ENCODE data around the gene MYRIP. TPM values are rescaled to one million over a fixed set of nuclear protein-coding genes. Genes with fewer than 3 reads are reported as not detected.
A peak's percentile ranks its signal among the peaks of the same experiment; 100 is the strongest.

MYRIP gene
- total RNA-seq, 2 donors from 2014 or later, result 4.8 to 9.3 TPM

DNA sequence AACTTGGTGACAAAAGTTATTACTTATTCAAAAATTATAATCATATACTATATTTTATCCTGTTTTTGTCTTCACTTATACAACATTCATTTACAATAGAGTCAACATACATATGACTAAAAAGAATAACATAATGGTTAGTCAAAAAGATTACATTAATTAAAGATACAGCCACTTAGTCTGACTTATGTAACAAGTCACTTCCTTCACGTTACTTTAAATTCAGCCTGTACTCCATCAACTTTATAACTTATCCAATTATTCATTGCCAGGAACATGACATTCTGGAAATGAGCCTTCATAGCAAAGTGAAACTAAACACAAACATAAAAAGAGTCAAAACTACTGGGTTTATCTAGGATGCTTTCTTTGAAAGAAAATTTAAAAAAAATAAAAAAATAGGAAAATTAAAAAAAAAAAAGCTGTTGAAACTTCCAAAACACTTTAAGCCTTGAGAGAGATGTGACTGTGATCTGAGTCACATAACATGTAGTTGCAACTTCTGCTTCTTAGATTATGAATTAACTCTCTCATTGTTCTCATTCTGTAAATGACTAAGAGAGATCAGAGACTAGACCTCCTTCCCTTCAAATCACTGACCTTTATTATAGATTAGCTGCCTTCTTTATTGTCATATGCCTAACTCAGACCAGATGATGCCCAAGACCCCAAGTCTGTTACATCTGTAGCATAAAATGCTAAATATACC, 107.8 kb downstream of the MYRIP start:
- intact Hi-C loops (cut with DNase I), result no loop called here
- 18% methylated on average over 1 of the region's 1 CpG for WGBS
- no peak for DNase-seq (ENCODE audit: low spot score)
- Histone ChIP-seq H3K36me3 (no peaks in the 10 kb centered on the region), H3K27me3 (replicated peaks; ENCODE audit: insufficient read depth) (no peaks in the 10 kb centered on the region), H3K27ac (no peak overlapping the region), H3K4me1 (replicated peaks) (no peaks in the 10 kb centered on the region), H3K4me3 (no peak overlapping the region), H3K9me3 (no peaks in the 10 kb centered on the region)
- TF ChIP-seq POLR2A (IDR thresholded peaks at IDR 0.05), result no peak
- TF ChIP-seq POLR2AphosphoS5 (IDR thresholded peaks at IDR 0.05), result no peak
- TF ChIP-seq, protein P1, sequence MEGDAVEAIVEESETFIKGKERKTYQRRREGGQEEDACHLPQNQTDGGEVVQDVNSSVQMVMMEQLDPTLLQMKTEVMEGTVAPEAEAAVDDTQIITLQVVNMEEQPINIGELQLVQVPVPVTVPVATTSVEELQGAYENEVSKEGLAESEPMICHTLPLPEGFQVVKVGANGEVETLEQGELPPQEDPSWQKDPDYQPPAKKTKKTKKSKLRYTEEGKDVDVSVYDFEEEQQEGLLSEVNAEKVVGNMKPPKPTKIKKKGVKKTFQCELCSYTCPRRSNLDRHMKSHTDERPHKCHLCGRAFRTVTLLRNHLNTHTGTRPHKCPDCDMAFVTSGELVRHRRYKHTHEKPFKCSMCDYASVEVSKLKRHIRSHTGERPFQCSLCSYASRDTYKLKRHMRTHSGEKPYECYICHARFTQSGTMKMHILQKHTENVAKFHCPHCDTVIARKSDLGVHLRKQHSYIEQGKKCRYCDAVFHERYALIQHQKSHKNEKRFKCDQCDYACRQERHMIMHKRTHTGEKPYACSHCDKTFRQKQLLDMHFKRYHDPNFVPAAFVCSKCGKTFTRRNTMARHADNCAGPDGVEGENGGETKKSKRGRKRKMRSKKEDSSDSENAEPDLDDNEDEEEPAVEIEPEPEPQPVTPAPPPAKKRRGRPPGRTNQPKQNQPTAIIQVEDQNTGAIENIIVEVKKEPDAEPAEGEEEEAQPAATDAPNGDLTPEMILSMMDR (IDR thresholded peaks at IDR 0.05), result no peak

DNA sequence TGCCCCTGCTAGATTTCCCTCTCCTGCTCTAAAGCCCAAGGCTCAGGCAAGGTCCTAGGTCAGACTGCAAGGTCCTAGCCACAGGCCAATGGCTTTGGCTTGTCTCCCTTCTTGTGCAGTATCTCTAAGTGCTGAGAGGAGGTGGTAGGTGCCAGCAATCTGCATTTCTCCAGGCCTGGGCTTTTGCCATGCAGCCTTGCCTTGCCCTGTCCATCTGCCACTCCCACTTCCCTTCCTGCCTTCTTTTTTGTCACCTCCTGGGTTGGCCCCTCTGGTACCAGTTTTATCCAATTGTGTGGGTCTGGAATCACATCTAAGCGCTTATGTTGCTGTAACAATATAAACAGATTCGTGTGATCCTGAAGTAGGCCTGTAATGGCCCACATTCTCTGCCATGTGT, 109.9 kb downstream of the MYRIP start:
- 90% methylated on average over 2 of the region's 2 CpGs for WGBS
- Histone ChIP-seq H3K4me1 (replicated peaks) (no peaks in the 10 kb centered on the region), H3K4me3 (no peak overlapping the region), H3K36me3 (no peaks in the 10 kb centered on the region), H3K27ac (no peak overlapping the region), H3K27me3 (replicated peaks; ENCODE audit: insufficient read depth) (no peaks in the 10 kb centered on the region), H3K9me3 (no peaks in the 10 kb centered on the region)
- TF ChIP-seq POLR2A (IDR thresholded peaks at IDR 0.05), result no peak
- intact Hi-C loops (cut with DNase I), result no loop called here
- no peak for DNase-seq (ENCODE audit: low spot score)

DNA sequence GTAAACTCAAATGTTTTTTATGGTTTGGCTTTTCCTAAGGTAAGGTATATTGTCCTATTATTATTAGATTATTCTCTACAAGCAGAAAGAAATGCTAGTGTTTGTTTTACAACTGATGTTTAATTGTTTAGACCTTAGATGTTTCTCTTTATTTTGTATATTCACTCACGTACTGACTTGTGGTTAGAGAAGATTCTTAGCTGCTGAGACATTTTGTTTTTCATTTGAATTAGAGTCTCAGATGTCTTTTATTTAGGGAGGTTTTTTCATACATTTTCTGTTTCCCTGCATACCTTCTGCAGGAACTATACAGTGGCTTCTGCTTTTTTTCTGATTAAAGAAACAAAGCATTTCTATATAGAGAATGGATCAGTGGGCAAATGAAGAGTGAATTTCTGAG, 110.9 kb downstream of the MYRIP start:
- no peak for DNase-seq (ENCODE audit: low spot score)
- Histone ChIP-seq H3K9me3 (no peaks in the 10 kb centered on the region), H3K4me3 (no peak overlapping the region), H3K36me3 (no peaks in the 10 kb centered on the region), H3K27ac (no peak overlapping the region), H3K27me3 (replicated peaks; ENCODE audit: insufficient read depth) (no peaks in the 10 kb centered on the region), H3K4me1 (replicated peaks) (no peaks in the 10 kb centered on the region)
- intact Hi-C loops (cut with DNase I), result no loop called here
- 91% methylated on average over 1 of the region's 1 CpG for WGBS
- no peak for TF ChIP-seq POLR2AphosphoS5 (IDR thresholded peaks at IDR 0.05)
- no peak for TF ChIP-seq POLR2A (IDR thresholded peaks at IDR 0.05)
- TF ChIP-seq, protein P1 (IDR thresholded peaks at IDR 0.05), result no peak

DNA sequence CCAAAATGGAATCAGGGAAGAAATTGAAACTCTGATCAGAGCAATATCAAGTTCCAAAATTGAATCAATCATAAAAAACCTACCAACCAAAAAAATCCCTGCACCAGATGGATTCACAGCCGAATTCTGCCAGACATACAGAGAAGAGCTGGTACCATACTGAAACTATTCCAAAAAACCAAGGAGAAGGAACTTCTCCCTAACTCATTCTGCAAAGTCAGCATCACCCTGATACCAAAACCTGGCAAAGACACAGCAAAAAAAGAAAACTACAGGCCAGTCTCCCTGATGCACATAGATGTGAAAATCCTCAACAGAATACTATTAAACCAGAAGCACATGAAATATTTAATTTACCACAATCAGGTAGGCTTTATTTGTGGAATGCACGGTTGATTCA, 118.1 kb downstream of the MYRIP start:
- intact Hi-C loops (cut with DNase I), result no loop called here
- no peak for DNase-seq (ENCODE audit: low spot score)
- TF ChIP-seq, protein P1 (IDR thresholded peaks at IDR 0.05), result no peak
- TF ChIP-seq POLR2AphosphoS5 (IDR thresholded peaks at IDR 0.05), result no peak
- no peak for TF ChIP-seq POLR2A (IDR thresholded peaks at IDR 0.05)
- Histone ChIP-seq H3K36me3 (no peaks in the 10 kb centered on the region), H3K4me3 (no peak overlapping the region), H3K4me1 (replicated peaks) (no peaks in the 10 kb centered on the region), H3K27me3 (replicated peaks; ENCODE audit: insufficient read depth) (no peaks in the 10 kb centered on the region), H3K9me3 (no peaks in the 10 kb centered on the region), H3K27ac (no peak overlapping the region)
- 50% methylated on average over 2 of the region's 2 CpGs for WGBS

DNA sequence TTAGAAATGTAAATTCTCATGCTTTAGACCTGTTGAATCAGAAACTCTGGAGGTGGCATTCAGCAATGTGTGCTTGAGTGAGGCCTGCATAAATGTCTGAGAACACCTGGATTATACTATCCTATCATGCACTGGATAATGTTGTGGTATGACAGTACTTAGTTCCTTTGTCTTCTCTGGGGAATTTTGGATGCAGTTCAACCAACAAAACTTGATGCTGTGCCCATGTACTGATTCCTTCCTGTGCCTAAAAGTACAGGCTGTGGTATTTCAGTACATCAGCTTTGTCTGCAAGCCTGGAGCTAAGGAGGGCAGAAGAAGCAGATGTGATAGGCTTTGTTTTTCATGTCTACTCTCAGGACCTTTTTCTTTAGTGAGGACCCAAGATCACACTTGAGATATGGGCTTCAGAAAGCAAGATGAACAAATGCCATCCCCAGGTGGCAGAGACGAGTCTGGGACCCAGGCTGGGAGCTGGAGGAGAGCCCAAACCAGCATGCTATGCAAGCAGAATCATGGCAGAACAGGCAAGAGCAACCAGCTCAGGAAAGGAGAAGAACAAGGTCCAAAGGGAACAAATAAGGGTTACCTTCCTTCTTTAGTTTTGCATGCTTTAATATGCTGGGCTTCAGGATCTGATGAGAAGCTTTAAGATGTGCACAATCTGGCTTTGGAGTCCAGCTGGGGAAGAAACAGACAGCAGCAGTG, 124.7 kb downstream of the MYRIP start:
- Histone ChIP-seq H3K36me3 (no peaks in the 10 kb centered on the region), H3K27me3 (replicated peaks; ENCODE audit: insufficient read depth) (no peaks in the 10 kb centered on the region), H3K4me3 (no peak overlapping the region), H3K27ac (no peak overlapping the region), H3K4me1 (replicated peaks) (no peaks in the 10 kb centered on the region), H3K9me3 (no peaks in the 10 kb centered on the region)
- WGBS, result 16% methylated on average over 1 of the region's 1 CpG
- peak; percentile 10 for DNase-seq (ENCODE audit: low spot score)
- TF ChIP-seq, protein P1 (IDR thresholded peaks at IDR 0.05), result no peak
- TF ChIP-seq POLR2A (IDR thresholded peaks at IDR 0.05) (no peak), POLR2AphosphoS5 (IDR thresholded peaks at IDR 0.05) (no peak)
- intact Hi-C loops (cut with DNase I), result no loop called here
